ENCODE data around the gene ITM2B.
A peak's percentile ranks its signal among the peaks of the same experiment; 100 is the strongest.
"Not testable (repeated sequence)": the region's sequence is repeated elsewhere in the genome, so short reads cannot be mapped to it uniquely, and the experiment has no call there.

ITM2B gene

DNA sequence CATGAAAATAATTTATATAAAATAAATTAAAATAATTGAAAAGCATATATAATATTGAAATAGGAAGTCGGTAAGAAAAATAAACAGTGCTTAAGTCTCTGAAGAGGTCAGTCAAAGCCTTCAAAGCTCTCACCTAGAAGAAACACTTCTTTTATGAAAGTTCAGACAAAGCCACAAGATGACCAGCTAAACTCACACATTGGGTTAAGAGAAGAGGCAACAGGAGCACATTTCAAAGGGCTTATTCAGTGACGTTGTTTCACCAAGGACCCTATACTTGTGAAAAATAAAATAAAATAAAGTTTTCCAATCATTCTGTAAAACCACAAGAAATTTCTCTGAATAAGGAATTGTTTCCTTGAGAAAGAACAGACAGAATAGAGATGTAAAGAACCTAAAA is 2.5 kb upstream of the ITM2B start:
- no peak for DNase-seq

DNA sequence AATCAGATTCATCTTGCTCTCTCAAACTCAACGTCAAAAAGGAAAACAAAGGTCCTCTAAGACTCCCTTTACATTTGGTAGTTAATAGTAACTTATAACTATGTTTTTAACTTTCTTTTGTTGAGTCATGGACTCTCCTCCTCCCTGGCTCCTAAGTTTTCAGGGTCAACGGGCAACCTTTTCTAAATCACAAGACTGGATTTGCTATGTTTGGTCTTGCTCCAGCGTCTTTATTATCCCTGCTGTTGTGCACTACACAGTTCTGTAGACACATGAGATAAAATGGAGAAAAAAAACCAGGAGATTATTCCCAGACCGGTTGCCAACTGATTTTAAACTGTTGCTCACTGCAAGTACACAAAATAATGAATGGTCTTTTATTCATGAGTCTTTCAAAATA is 1.9 kb upstream of the ITM2B start:
- DNase-seq: no peak

DNA sequence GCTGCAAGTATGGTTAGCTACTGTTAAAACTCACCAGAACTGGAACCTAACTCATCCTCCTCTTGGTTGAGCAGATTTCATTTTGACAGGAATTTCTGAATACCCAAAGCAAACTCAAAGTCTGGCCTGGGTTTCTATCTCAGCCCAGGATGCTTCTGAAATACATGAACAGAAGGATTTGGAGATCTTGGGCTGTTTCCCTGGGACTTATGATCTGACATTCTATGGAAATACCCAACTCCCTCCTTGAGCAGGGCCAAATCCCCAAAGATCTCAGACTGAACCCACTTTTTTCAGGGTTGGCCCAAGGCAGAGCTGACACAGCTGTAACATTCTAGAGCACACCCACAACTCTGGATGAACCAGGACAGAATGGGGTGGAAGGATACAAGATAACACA is 1.1 kb upstream of the ITM2B start:
- no peak for DNase-seq

DNA sequence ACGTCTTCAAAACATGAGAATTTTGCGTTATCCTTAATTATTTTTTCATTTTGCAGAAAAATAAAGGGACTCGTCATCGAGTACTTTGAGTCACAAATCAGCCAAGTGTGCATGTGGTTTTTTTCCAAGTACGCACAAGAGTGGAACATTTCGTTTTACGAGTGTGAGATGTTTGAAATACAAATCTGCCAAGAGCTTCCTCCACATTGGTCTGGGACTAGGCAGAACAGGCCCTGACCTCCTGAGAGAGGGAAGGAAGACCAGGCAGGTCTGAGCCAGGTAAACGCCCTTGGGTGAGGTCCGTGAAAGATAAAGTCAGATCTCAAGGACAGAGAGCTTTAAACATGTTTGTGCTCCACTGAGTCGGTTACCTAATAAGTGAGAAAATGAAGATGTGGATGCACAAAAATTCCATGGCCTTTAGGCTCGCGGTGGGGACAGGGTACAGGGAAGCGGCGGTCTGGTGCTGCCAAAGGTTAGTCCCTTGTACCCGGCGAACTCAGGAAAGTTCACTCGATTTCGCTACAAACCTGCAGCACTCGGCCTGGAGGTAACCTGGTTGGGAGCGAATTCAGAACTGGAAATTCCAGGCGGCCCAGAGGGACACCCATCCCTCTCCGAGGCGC is 473 bp upstream of the ITM2B start:
- no peak for DNase-seq

DNA sequence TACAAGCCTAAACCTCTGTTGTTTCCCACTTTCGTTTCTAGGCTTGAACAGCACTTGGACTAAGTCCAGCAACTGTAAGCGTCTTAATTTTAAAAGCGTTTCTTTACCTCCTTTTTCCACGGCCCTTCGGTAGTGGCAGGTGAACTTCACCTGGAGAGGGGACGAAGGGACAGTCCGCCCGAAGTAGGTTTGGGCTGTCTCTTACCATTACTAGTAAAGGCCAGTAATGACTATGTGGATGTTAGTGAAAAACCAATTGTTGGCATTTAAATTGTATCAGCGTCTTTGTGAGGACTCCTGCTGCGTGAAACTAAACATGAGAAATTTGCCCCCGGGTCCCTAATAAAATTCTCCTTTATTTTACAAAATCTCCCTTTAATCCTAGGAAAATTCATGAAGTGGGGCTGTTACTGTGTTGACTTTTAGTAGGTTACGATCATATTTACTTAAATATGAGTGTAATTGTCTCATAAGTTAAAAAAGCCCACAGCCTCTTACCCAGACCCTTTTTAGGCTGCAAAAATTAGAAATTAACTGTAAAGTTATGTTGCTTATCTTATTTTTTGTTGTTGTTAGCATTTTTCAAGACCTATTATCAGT is 983 bp downstream of the ITM2B start:
- DNase-seq: no peak

DNA sequence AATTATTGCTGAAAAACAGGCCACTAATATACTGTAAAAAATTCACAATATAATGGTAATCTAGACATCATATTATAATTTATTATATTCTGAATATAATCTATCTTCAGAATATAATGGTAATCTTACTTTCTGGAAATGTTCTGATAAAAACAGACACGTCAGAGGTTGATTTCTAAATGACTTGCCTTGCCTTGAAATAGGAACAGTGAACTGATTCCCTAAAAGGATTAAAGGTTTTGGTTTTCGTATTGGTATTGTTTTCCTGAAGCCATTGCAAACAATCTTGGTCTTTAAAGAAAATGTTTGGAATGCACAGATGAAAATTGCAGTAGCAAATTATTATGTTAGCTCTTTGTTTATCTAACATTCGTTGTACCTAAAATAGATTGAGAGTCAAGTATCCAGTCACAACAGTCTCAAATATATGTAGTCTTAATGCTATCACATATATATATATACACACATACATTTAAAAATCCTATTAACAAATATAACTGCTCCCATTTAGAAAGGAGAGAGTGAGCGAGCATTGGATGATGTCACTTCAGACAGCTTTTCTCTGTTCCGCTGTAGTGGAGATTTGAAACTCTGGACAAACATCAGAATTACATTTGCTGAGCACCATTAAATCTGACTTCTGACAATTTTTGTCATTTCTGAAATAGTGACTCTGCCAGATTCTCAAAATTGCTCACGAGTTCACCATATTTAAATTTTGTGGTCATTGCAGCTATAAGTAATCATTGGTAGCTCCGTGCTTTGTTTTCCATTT is 1.7 kb downstream of the ITM2B start:
- peak; percentile 41 for DNase-seq

DNA sequence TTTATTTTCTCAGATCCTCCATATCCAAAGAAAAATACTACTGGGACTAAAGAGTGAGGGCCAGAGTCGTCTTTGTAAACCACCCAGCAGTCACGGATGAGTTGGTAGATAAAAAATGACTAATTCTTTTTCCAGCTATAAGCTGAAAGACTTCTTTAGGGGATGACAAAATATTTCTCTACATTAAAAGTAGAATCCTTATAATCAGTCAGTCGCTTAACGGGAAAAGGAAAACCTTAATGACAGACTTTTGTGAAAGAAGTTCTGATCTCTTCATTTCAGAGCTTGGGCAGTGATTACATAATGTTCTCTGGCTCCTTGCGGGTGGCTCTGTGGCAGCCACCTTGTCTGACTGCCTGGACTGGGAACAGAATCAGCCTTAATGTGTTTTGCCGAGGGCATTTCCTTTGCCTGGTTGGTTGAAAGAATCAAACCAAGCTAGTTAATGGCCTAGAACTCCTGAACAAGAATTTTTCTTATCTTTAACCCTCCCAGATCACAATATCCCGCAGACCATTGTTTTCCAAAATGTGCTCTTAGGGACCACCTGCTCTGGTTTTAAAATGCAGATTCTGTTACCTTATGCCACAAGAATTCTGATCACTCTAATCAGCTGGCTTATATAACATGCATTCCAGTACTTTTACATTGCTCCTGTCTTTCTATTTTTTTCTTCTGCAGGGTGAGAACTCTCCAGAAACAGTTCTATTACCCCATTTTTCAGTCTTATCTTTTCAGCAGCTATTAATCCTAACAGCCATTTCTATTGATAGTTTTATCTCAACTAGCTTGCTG is 2.5 kb downstream of the ITM2B start:
- peak; percentile 62 for DNase-seq

DNA sequence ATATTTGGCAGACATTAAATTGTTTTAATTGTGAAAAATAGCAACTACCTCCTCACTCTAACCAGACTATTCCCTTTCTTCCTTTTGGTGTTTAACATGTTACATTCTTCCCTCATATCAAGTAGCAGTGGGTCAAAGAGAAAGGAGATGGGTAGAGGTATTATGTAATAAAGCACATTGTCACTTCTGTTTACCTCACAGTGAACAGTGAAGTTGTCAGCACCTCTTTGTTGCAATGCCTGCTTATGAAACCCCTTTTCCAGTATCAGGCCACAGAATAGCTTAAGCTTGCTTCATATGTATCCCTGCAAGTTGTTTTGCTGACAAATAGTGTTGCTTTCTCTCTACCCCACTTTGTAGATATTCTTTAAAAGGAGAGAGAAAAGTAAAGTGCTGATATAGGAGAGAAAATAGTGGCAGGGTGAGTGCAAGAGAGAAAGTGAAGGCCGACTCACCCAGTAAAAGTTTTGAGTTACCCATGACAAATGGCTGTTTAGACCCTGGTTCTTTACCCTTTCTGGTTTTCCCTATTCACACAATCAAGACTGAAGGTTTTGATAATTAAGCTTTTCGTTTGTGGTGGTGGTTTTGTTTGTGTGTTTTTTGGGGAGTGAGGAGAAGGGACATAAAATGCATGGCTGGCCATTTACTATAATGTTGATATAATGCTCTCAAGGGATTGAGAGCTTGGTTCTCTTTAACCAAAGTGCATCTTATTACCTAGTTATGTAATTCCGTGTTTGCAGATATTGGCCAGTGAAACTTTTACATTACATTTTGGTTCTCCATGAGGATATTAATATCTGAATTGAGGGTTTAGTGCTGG is 3.7 kb downstream of the ITM2B start:
- DNase-seq: no peak

DNA sequence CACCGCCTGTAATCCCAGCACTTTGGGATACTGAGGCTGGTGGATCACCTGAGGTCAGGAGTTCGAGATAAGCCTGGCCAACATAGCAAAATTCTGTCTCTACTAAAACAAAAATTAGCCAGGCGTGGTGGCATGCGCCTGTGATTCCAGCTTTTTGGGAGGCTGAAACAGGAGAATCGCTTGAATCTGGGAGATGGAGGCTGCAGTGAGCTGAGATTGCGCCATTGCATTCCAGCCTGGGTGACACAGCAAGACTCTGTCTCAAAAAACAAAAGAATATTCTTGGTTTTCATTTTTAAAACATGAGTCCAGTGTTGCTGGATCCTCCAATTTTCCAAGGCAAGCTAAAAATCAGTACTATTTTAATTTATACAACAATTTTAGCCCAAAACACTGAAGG is 6.4 kb downstream of the ITM2B start:
- not testable (repeated sequence) for DNase-seq

DNA sequence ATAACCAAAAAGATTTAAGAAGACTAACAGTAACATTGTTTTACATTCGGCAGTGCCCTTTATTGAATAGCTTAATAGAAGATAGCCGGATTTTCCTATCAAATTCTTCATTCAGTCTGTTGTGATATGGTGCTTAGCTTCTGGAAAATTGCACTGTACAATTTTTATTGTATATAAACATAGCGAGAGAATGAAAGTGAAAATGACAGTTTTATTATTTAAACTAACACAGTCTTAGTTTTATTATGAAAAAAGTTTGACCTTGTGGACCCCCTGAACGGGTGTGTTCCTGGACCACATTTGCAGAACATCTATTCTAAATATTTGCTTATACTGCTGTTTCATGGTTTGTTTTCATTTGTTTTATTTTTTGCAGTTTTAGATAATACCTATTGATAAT is 8.6 kb downstream of the ITM2B start:
- DNase-seq: no peak

DNA sequence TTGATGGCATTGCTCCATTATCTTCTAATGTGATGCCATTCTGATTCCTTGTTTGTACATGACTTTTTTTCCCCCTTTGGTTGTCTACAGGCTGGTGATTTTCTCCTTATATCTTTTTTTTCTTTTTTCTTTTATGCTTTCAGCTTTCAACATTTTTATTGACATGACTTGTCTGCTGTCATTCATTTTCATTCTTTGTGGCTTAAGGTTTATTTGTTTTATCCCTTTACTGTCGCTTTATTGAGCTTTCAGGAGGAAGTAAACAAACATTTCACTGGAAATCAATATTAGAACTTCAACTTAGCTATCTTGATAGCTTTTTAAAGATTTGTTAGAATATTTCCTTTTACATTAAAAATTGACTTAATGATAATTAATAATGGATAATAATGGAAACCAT is 9.7 kb downstream of the ITM2B start:
- DNase-seq: no peak

DNA sequence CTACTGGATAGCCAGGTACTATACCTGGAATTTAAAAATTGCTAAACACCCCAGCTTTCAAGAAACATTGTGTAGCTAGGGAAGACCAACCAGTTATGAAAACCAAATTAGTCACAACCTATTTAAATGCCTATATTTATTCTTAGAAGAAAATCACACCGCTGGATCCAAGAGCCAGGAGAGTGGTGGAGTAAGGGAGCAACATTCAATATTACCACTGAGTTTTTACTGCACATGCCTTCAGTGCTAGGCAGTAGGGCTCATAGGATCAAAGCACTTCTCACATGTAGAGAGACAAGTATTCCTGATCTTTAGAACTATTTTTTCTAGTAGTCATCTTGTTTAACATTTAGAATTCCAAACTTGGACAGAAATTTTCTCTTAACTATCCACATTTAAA is 11.2 kb downstream of the ITM2B start:
- DNase-seq: no peak

DNA sequence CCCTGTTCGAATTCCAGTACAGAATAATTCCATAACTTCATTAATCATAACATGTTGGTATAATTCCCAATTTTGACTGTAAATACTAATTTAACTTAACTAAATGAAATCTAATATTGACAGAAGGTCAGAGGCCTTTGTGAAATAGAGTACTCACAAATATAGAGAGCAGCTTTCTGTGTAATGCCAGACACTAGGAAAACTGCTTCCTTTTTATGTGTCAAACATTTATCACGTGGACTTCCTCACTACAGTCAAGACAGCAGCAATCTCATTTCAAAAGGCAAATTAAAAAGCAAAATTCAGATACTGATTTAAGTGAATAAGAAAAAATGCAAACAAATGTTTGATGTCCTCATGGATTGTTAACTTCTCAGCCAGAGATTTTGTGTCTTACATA is 13.1 kb downstream of the ITM2B start:
- DNase-seq: no peak

DNA sequence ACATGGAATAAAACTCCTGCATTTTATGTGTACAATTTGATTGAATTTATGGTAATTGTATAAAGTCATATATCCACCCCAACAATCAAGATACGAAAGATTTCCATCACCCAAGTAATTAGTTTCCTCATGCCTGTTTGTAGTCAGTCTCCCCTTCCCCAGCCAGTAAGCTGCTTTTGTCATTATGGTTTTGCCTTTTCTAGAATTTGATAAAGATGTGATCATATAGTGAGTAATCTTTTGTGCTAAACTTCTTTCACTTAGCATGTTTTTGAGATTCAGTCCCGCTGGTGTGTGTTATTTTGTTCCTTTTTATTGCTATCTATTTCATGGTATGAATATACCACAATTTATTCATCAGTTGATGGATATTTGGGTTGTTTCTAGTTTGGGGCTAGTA is 16.0 kb downstream of the ITM2B start:
- no peak for DNase-seq

DNA sequence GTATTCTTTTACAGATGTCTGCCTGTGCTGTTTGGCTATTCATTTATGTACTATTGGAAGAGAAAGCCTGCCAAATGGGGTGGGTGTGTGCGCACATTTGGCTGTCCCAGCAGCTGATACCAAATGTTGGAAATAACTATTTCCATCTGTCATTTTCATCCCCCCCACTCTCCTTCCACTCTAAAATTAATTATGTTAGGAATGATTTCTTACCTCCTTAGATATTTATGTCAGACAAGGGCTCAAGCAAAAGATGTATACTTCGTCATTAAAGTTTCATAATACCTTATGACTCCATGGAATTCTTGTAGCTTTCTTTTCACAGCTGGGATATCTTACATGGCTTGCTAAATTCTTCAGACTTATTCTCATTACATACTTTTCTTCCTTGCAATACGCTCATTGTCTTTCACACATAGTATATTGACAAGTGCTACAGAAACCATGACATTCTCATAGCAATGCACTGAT is 18.6 kb downstream of the ITM2B start:
- no peak for DNase-seq

DNA sequence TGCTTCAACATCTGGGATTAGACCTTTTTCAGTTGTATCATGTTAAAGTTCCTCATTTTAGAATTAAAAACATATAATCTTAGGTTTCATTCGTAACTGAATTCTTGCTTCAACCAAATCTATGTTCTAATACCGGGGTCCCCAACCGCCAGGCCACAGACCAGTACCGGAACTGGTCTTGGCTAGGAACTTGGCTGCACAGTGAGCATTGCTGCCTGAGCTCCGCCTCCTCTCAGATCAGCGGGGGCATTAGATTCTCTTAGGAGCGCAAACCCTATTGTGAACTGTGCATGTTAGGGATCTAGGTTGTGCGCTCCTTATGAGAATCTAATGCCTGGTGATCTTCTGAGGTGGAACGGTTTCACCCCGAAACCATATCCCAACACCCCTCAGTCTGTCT is 19.2 kb downstream of the ITM2B start:
- DNase-seq: no peak

DNA sequence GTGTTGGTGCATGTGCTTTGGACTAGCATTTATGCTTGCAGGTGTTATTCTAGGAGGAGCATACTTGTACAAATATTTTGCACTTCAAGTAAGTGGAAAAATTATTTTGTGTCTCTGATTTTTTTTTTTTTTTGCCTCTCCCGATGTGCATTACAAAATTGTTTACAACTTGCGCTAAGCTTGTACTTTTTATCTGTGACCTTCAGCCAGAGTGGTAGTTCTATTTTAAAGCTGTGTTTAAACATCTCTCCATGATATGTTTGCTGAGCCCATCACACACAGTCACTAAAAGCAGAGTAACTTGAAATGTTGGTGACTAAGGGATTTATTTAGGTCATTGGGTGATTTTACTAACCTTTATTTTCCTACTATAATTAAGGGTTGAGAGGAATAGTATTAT is 20.8 kb downstream of the ITM2B start:
- no peak for DNase-seq

DNA sequence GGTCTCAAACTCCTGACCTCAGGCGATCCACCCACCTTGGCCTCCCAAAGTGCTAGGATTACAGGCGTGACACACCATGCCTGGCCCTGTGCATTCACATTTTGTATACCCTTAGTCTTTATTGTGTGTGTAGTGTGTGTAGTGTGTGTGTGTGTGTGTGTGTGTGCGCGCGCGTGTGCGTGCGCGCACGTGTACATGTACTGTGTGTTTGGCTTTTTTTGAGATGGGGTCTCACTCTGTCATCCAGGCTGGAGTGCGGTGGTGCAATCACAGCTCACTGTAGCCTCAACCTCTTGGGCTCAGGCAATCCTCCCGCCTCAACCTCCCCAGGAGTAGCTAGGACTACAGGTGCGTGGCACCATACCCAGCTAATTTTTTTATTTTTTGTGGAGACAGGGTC is 22.1 kb downstream of the ITM2B start:
- DNase-seq: no peak

DNA sequence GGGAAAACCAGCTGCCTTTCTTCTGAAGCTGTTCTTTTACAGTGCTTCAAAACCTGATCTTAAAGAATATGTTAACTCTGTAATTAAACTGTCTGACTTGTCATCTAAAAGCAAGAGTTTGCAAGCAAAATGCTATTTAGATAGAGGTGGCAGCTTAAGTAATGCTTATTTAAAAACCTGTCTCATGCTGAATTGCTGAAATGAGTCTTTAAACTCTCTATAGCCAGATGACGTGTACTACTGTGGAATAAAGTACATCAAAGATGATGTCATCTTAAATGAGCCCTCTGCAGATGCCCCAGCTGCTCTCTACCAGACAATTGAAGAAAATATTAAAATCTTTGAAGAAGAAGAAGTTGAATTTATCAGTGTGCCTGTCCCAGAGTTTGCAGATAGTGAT is 22.9 kb downstream of the ITM2B start:
- DNase-seq: no peak

DNA sequence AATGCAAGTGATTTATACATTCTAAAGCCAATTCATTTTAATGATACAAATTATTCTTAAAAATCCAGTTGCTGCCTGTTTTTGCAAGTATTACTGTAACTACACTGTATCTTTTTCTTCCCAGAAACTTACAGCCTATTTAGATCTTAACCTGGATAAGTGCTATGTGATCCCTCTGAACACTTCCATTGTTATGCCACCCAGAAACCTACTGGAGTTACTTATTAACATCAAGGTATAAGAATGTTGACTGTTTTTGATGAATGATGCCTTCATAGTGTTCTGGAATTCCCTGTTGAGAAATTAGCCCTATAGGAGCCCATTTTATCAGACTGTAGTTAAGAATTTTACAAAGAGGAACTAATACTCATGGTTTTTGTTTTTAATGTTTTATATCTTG is 25.0 kb downstream of the ITM2B start:
- no peak for DNase-seq

DNA sequence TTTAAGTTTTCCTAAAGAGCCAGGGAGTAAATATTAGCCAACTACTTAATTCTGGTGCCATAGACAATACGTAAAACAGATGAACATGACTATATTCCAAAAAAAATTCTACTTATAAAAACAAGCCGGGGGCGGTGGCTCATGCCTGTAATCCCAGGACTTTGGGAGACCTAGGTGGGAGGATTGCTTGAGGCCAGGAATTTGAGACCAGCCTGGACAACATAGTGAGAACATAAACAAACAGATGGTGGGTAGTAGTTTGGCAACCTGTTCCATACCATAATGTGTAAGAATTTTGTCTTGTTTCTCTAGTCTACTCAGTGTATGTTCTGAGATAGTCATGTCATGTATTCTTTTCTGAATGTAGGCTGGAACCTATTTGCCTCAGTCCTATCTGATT is 25.4 kb downstream of the ITM2B start:
- DNase-seq: no peak

DNA sequence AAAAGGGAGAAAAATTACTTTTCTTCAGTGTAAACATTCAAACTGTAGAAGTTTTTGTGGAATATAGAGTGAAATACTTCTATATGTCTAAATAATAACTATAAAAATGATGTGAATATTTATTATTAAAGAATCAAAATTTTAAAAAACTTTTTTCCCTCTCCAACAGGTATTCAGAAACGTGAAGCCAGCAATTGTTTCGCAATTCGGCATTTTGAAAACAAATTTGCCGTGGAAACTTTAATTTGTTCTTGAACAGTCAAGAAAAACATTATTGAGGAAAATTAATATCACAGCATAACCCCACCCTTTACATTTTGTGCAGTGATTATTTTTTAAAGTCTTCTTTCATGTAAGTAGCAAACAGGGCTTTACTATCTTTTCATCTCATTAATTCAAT is 28.0 kb downstream of the ITM2B start:
- DNase-seq: no peak

DNA sequence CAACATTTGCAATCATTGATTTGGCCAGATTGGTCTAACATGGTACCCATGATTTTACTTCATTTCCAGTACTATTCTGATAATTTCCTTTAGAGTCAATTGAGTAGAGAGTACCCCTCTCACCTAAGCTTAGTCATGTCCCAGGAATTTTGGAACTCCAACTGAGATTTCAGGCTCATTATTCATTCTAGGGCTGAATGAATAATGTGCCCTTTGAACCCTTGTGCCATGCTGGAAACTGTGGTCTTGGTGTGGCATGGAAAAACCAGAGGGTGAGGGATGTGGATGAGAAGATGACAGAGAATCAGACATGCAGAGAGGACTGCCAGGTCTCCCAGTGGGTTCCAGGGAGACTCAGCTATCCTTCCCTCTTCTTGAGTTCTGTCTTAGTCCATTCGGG is 30.2 kb downstream of the ITM2B start:
- DNase-seq: peak; percentile 51
